Fibroblast of peridontal ligament (primary cell): ENCODE measurements around the gene VNN1.

Experiments
- DNase-seq: peaks from one replicate; pipeline ENCODE4 v3.0.0-alpha.2; 2010; ENCODE audit errors: extremely low read depth

VNN1 gene

DNA sequence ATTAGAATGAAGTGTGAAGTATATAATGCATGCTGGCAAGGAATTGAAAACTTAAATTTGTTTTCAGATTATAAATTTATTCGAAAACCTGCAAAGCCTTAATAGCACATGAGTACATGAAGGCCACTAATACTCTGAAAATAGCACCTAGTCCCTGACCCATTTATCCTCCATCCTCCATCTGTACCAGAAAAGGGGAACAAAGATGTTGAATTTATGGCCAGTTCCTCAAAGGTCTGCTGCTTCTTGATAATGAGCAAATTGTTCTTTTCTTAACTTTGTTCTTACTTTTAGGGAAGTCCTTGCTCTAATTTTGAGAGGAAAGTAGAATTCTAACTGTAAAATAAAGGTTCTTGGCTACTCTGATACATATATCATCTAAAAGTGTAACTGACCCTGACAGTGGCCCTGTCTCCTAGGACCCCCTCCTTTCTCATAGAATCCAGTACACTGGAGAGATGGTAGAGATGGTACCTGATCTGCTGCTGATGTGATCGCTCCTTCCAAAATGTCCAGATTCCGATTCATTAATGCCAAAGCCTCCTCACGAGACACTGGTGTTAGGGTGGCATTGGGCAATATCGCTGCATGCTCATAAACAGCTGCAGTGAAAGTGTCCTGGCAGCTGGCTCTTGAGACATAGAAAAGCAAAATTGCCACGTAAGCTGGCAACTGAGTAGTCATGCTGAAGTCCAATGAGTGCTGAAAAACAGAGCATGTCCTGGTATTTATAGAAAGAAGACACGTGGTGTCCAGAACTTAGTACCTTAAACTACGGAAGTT lies at the start of gene VNN1:
VNN1 (minus strand) TSS at position 704 of the 783 bp plus-strand sequence; CDS start at position 684, 20 bp downstream.
- no peak for DNase-seq

GRCh38 chr6:132763269-132763668 lies 49.4 kb upstream of the VNN1 start:
- DNase-seq = no peak

DNA sequence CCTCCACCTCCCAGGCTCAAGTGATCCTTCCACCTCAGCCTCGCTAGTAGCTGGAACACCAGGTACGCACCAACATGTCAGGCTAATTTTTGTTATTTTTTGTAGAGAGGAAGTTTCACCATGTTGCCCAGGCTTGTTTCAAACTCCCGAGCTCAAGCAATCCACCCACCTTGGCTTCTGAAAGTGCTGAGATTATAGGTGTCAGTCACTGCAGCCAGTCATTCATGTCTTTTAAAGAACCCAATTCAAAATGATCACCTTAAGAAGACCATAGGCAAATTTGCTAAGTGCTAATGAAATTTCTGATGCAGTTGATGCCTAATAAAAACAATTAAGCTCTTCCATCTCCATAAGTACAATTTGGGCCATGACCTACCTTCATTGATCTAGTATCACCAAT lies 46.4 kb upstream of the VNN1 start:
- DNase-seq = no peak

DNA sequence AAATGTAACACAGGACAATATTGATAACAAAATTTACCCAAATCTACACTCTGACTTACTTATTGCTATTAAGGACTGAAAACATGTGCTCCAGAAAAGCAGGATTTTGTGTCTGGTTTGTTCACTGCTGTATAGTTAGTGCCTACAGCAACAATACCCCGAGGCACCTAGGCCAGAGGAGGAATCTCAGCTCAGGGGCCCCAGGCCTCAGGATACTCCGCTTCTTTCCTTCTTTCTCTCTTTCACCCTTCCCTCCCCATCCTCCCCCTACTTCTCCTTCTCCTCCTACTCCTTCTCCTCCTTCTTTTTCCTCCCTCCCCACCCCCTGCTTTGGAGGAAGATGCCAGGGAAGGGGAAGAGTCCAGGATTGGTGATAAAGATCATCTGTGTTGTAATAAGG lies 44.8 kb upstream of the VNN1 start:
- no peak for DNase-seq

DNA sequence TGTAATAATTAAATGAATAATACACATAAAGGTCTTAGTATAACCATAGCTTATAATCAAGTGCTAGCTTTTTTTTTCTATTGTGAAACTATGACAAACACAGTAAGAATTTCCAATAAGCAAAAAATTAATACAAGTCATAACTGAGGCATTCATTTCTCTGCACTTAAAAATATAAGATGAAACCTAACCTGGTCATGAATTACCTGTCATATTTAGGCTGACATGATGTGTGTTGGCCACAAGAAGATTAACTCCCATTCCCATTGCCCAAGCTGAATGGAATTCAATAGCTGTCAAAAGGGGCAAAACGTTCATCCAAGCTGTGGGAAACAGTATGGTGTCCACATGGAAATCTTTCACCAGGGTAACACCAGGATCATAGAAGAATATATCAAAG lies 38.4 kb upstream of the VNN1 start:
- DNase-seq = no peak

- DNase-seq = no peak
These were observed 38.0 kb upstream of the VNN1 start for GRCh38 chr6:132751828-132752227.

- no peak for DNase-seq
These were observed 37.5 kb upstream of the VNN1 start for GRCh38 chr6:132751306-132751705.

GRCh38 chr6:132750455-132751248 lies 36.8 kb upstream of the VNN1 start:
- DNase-seq = no peak

- peak; percentile 37 for DNase-seq
These were observed 35.3 kb upstream of the VNN1 start for GRCh38 chr6:132749111-132749510.

GRCh38 chr6:132748446-132748845 lies 34.6 kb upstream of the VNN1 start:
- DNase-seq = no peak

- no peak for DNase-seq
These were observed 32.2 kb upstream of the VNN1 start for GRCh38 chr6:132746048-132746447.

GRCh38 chr6:132742495-132742894 lies 28.6 kb upstream of the VNN1 start:
- no peak for DNase-seq

DNA sequence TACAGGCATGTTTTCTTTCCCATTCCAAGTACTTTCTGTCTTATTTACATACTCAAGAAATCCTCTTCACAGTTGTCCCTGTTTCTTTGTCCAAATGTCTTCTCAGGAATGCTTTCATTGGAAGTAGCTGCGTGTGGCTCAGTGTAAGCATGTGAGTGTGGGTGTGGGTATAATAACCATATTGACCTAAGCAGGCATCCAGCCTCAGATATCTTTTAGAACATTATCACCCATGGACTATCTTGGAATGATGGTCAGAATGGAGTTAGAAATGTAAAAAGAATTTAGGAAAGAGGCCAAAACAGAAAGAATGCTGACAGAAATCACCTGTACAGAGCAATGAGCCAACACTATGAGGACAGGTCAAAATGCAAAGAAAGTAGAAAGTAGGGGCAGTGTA lies 27.4 kb upstream of the VNN1 start:
- no peak for DNase-seq

DNA sequence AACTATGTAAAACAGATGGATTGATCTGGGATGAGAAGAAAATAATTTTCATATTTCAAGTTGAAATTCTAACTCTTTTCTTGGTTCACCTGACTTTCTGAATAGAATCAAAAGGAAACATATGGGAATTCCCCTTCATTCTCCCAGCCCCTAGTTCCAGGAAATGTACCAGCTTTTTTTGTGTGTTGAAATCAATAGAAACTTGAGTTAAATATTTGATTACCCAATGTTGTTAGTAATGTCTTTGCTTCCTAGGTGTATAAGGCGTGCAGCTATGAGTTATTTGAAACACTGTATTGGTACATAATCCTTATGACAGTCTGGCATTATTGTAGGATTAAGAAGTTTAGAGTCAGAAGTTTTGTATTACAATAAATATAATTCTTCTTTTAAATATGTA lies 22.4 kb upstream of the VNN1 start:
- no peak for DNase-seq

DNA sequence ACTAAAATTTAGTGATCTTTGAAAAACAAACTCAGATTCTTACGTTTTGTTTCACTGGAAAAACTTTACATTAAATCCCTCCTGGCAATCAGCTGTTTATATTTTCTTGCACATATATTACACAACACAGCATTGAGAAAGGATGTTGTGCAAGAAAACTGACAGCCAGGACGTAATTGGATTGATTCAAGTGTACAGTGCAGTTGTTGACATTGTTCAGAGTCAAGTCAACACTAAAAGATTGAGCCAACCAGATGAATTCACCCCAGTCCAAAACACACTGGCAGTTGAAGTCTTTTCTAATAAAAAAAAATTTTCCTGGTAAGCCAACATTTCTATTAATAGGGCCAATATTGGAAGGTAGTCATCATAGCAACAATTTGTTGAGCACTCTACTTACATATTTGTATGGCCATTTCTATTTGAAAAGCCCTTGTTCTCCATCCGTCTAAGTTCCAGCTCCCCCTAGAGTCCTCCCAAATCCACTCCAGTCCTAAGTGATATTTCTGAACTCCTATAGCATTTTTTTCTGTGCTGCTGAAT lies 20.9 kb upstream of the VNN1 start:
- peak; percentile 64 for DNase-seq

- DNase-seq = no peak
These were observed 20.0 kb upstream of the VNN1 start for GRCh38 chr6:132733814-132734213.

- no peak for DNase-seq
These were observed 19.4 kb upstream of the VNN1 start for GRCh38 chr6:132733283-132733682.

GRCh38 chr6:132731086-132731485 lies 17.2 kb upstream of the VNN1 start:
- peak; percentile 7 for DNase-seq

DNA sequence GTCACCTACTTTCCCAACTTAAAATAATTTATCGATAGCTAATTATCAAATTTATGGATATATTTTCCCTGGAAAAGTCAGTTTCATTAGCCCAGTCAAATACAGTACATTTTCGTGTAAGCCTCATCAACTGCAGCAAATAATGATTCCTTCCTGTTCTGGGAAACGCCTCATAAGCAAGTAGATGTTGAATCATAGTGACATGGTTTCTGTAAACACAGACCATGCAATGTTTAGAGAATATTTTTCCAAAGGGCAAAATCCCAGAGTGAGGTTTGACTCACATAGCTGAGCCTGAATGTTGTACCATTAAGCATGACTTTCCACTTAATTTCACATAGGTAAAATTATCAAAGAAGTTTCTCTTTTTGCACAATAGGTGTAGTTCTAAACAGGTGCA lies 16.7 kb upstream of the VNN1 start:
- DNase-seq = peak; percentile 85

DNA sequence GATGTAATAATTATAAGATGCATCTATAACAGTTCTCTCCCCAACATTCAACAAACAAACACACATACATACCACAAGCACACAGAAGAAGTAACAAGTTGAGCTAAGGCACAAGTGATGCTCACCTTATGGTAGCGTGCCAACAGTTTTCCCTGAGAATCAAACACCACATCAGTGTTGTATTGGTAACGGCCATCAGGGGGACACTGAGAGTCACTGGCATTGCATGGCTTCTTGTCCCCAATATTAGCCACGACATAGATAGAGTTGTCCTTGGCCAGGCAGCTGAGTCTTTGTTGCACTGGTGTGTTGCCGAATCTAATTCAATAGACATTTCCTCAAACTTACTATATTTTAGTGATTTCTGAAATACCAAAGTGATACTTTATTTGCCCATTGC lies 14.8 kb upstream of the VNN1 start:
- DNase-seq = no peak

DNA sequence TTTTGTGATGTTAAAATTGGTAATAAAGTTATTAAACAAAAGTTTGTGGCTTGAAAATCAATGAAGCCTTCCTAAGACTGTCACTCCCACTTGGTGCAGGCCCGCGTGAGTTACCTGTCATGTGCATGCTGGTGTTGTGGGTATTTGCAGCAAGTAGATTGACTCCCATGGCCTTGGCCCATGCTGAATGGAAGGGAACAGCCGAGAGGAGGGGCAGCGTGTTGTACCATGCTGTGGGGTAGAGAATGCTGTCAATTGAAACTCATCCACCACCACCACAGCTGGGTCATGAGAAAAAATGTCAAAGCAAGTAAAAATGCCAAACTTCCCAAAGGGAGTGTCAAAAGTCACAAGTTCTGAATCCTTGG lies 12.7 kb upstream of the VNN1 start:
- DNase-seq = no peak

DNA sequence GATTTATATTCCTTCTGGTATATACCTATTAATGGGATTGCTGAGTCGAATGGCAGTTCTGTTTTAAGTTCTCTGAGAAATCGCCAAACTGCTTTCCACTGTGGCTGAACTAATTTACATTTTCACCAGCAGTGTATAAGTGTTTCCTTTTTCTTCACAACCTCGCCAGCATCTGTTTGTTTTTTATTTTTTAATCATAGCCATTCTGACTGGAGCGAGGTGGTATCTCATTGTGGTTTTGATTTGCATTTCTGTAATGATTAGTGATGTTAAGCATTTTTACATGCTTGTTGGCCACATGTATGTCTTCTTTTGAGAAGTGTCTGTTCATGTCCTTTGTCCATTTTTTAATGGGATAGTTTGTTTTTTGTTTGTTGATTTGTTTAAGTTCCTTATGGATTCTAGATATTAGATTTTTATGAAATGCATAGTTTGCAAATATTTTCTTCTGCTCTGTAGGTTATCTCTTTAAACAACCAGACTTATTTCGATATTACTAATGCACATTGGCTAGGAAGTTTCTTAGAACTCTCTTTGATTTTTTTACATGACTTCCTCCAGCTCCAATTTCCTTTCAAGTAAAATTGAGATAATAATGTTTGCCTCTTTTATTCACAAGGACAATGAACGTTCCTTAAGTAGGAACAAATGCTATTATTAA lies 12.2 kb upstream of the VNN1 start:
- DNase-seq = no peak
